Esophagus (tissue), 2 donors: ENCODE data around the gene PDE11A. TPM values are rescaled to one million over a fixed set of nuclear protein-coding genes. Genes with fewer than 3 reads are reported as not detected.
A peak's percentile ranks its signal among the peaks of the same experiment; 100 is the strongest.

Source experiments
- H3K27ac ChIP-seq, 2 donors: one replicate each; pipeline ENCODE4 v1.5.1; 2013; ENCODE audit warnings: low read depth in 2 of 2, mild to moderate bottlenecking in 2 of 2, inconsistent platforms in 1 of 2, low read length in 1 of 2, moderate library complexity in 1 of 2
- H3K27me3 ChIP-seq, 2 donors: one replicate each; pipeline ENCODE4 v1.6.1; 2013; ENCODE audit warnings: low read length in 2 of 2, control low read depth in 1 of 2, mild to moderate bottlenecking in 1 of 2; ENCODE audit not compliant: insufficient read depth in 2 of 2, control insufficient read depth in 1 of 2
- H3K36me3 ChIP-seq, 2 donors: one replicate each; pipeline ENCODE4 v1.6.1; 2013; ENCODE audit warnings: low read length in 1 of 2; ENCODE audit not compliant: control insufficient read depth in 2 of 2, insufficient read depth in 2 of 2
- H3K4me1 ChIP-seq, 2 donors: one replicate each; pipeline ENCODE4 v1.6.1; 2013; ENCODE audit warnings: low read length in 1 of 2; ENCODE audit not compliant: control insufficient read depth in 2 of 2, insufficient read depth in 2 of 2
- H3K4me3 ChIP-seq, 2 donors: one replicate each; pipeline ENCODE4 v1.5.1; 2013; ENCODE audit warnings: low read length in 2 of 2, mild to moderate bottlenecking in 2 of 2, low read depth in 1 of 2, moderate library complexity in 1 of 2
- H3K9me3 ChIP-seq, 2 donors: one replicate each; pipeline ENCODE4 v1.6.1; 2013; ENCODE audit warnings: mild to moderate bottlenecking in 2 of 2, low read depth in 1 of 2, low read length in 1 of 2, moderate library complexity in 1 of 2; ENCODE audit not compliant: control insufficient read depth in 2 of 2, insufficient read depth in 1 of 2
- WGBS, 2 donors: extraction: QIAGEN DNeasy Blood & Tissue Kit; methylation state at CpG; one replicate each; pipeline ENCODE4 v1.1.7; 2013; 5-methylcytosine and 5-hydroxymethylcytosine counted together
- polyA plus RNA-seq, 2 donors: library from polyadenylated mRNA; stranded (reverse); fragments of 200-250 nt; gene quantifications; one replicate each; pipeline ENCODE4 v1.2.3, GENCODE V29; 2013
- donor health status: healthy with polysubstance abuse.
- donor health status: Bipolar disorder and iron deficiency.

PDE11A gene
- polyA plus RNA-seq, 2 donors = not detected

GRCh38 chr2:177619461-177619860 is 453.1 kb downstream of the PDE11A start:
- H3K27ac ChIP-seq = no peak overlapping the region
- H3K27me3 ChIP-seq = no peaks in the 10 kb centered on the region
- peak overlapping the region in 1 of 2 donors; percentile 95 for H3K4me3 ChIP-seq
- H3K4me1 ChIP-seq = peaks cover 3 to 4% of the 10 kb centered on the region in 2 donors
- WGBS, 2 donors = 86 to 87% methylated on average over 4 of the region's 4 CpGs
- H3K36me3 ChIP-seq = no peaks in the 10 kb centered on the region
- H3K9me3 ChIP-seq = no peaks in the 10 kb centered on the region

- Histone ChIP-seq H3K9me3 (no peaks in the 10 kb centered on the region), H3K36me3 (no peaks in the 10 kb centered on the region), H3K4me3 (peak overlapping the region; percentile 80 to 95), H3K27me3 (no peaks in the 10 kb centered on the region), H3K4me1 (peaks cover 3 to 4% of the 10 kb centered on the region in 2 donors), H3K27ac (peak overlapping the region; percentile 90 to 98)
- WGBS, 2 donors = 5 to 6% methylated on average over 71 to 76 of the region's 76 CpGs
Observed at GRCh38 chr2:177618255-177619253, 454.0 kb downstream of the PDE11A start.

GRCh38 chr2:177617849-177618248 is 454.7 kb downstream of the PDE11A start:
- Histone ChIP-seq H3K4me1 (peaks cover 3 to 4% of the 10 kb centered on the region in 2 donors), H3K36me3 (no peaks in the 10 kb centered on the region), H3K27me3 (no peaks in the 10 kb centered on the region), H3K27ac (no peak overlapping the region), H3K4me3 (peak overlapping the region; percentile 80 to 95), H3K9me3 (no peaks in the 10 kb centered on the region)
- 88 to 95% methylated on average over 9 of the region's 9 CpGs for WGBS, 2 donors

GRCh38 chr2:177616731-177617130 is 455.8 kb downstream of the PDE11A start:
- Histone ChIP-seq H3K9me3 (no peaks in the 10 kb centered on the region), H3K27ac (no peak overlapping the region), H3K4me3 (no peak overlapping the region), H3K36me3 (no peaks in the 10 kb centered on the region), H3K4me1 (peaks cover 3 to 4% of the 10 kb centered on the region in 2 donors), H3K27me3 (no peaks in the 10 kb centered on the region)
- 59 to 90% methylated on average over 3 of the region's 3 CpGs for WGBS, 2 donors

- Histone ChIP-seq H3K4me1 (peaks cover 3 to 4% of the 10 kb centered on the region in 2 donors), H3K9me3 (no peaks in the 10 kb centered on the region), H3K27me3 (no peaks in the 10 kb centered on the region), H3K27ac (no peak overlapping the region), H3K36me3 (no peaks in the 10 kb centered on the region), H3K4me3 (no peak overlapping the region)
- WGBS, 2 donors = 79 to 83% methylated on average over 4 of the region's 4 CpGs
Observed at GRCh38 chr2:177616066-177616465, 456.5 kb downstream of the PDE11A start.

- H3K9me3 ChIP-seq = peaks cover 0 to 3% of the 10 kb centered on the region in 2 donors
- H3K4me3 ChIP-seq = no peak overlapping the region
- H3K27ac ChIP-seq = no peak overlapping the region
- no peaks in the 10 kb centered on the region for H3K36me3 ChIP-seq
- 79 to 83% methylated on average over 4 of the region's 4 CpGs for whole genome bisulfite sequencing, 2 donors
- H3K27me3 ChIP-seq = no peaks in the 10 kb centered on the region
- no peaks in the 10 kb centered on the region for H3K4me1 ChIP-seq
Observed at GRCh38 chr2:177612659-177613058, 459.9 kb downstream of the PDE11A start.

GRCh38 chr2:177611310-177611886 is 461.2 kb downstream of the PDE11A start:
- Histone ChIP-seq H3K27me3 (no peaks in the 10 kb centered on the region), H3K4me3 (no peak overlapping the region), H3K36me3 (no peaks in the 10 kb centered on the region), H3K27ac (no peak overlapping the region), H3K9me3 (peaks cover 0 to 3% of the 10 kb centered on the region in 2 donors), H3K4me1 (no peaks in the 10 kb centered on the region)
- 52 to 58% methylated on average over 6 of the region's 6 CpGs for WGBS, 2 donors

GRCh38 chr2:177610813-177611212 is 461.8 kb downstream of the PDE11A start:
- Histone ChIP-seq H3K4me3 (no peak overlapping the region), H3K36me3 (no peaks in the 10 kb centered on the region), H3K4me1 (no peaks in the 10 kb centered on the region), H3K27ac (no peak overlapping the region), H3K27me3 (no peaks in the 10 kb centered on the region), H3K9me3 (peaks cover 0 to 3% of the 10 kb centered on the region in 2 donors)
- WGBS, 2 donors = 95 to 99% methylated on average over 1 of the region's 1 CpG

- no peaks in the 10 kb centered on the region for H3K27me3 ChIP-seq
- no peak overlapping the region for H3K27ac ChIP-seq
- H3K36me3 ChIP-seq = no peaks in the 10 kb centered on the region
- WGBS, 2 donors = 78 to 79% methylated on average over 7 of the region's 7 CpGs
- peaks cover 0 to 3% of the 10 kb centered on the region in 2 donors for H3K9me3 ChIP-seq
- H3K4me3 ChIP-seq = no peak overlapping the region
- H3K4me1 ChIP-seq = no peaks in the 10 kb centered on the region
Observed at GRCh38 chr2:177606636-177607035, 465.9 kb downstream of the PDE11A start.
